Stimulated activated CD4-positive, alpha-beta T cell treated with anti-CD3 and anti-CD28 coated beads, Interleukin-4, amount 100 ng/mL, for 24 hours (primary cell): Measurements from ENCODE around the gene HMGXB4.

ENCODE experiments used
- DNase-seq: peaks from one replicate; pipeline ENCODE4 v3.0.0-alpha.2; 2020

HMGXB4 gene

GRCh38 chr22:35258191-35258988 lies 1.1 kb downstream of the HMGXB4 start:
- peak; percentile 12 for DNase-seq

- DNase-seq: no peak
These were observed 7.7 kb downstream of the HMGXB4 start for GRCh38 chr22:35264986-35265385.

- DNase-seq: no peak
These were observed 9.0 kb downstream of the HMGXB4 start for GRCh38 chr22:35266277-35266676.

- DNase-seq: no peak
These were observed 12.3 kb downstream of the HMGXB4 start for GRCh38 chr22:35269630-35270029.

- DNase-seq: no peak
These were observed 17.0 kb downstream of the HMGXB4 start for GRCh38 chr22:35274154-35274871.

GRCh38 chr22:35275580-35275979 lies 18.3 kb downstream of the HMGXB4 start:
- DNase-seq: no peak

- DNase-seq: no peak
These were observed 18.7 kb downstream of the HMGXB4 start for GRCh38 chr22:35276019-35276418.

GRCh38 chr22:35288116-35288515 lies 30.8 kb downstream of the HMGXB4 start:
- peak; percentile 25 for DNase-seq

GRCh38 chr22:35292786-35293185 lies 35.5 kb downstream of the HMGXB4 start:
- DNase-seq: no peak

GRCh38 chr22:35296051-35296450 lies 38.8 kb downstream of the HMGXB4 start:
- no peak for DNase-seq

- DNase-seq: no peak
These were observed 42.0 kb downstream of the HMGXB4 start for GRCh38 chr22:35299217-35299672.

- peak; percentile 96 for DNase-seq
These were observed 42.6 kb downstream of the HMGXB4 start, which contains the start of gene TOM1 for GRCh38 chr22:35299673-35300499. Gene TOM1, plus strand, starts transcription at chr22:35299894. Its CDS starts 35 bp downstream, at chr22:35299929.

GRCh38 chr22:35301372-35301874 lies 44.1 kb downstream of the HMGXB4 start:
- DNase-seq: no peak

- DNase-seq: no peak
These were observed 45.8 kb downstream of the HMGXB4 start for GRCh38 chr22:35303029-35303624.

GRCh38 chr22:35305525-35306070 lies 48.3 kb downstream of the HMGXB4 start:
- no peak for DNase-seq

- no peak for DNase-seq
These were observed 49.2 kb downstream of the HMGXB4 start for GRCh38 chr22:35306350-35306967.

- DNase-seq: no peak
These were observed 50.1 kb downstream of the HMGXB4 start for GRCh38 chr22:35307372-35307771.

GRCh38 chr22:35307892-35308291 lies 50.6 kb downstream of the HMGXB4 start:
- DNase-seq: no peak

- no peak for DNase-seq
These were observed 51.3 kb downstream of the HMGXB4 start for GRCh38 chr22:35308480-35309021.

- DNase-seq: no peak
These were observed 53.6 kb downstream of the HMGXB4 start for GRCh38 chr22:35310556-35311550.
